AG09309 (cell line): Measurements from ENCODE around the gene NDUFS3.

Source experiments
- DNase-seq: peaks from one replicate; pipeline ENCODE4 v3.0.0-alpha.2; 2010; ENCODE audit warnings: low read depth
- H3K4me3 ChIP-seq: 2 replicates; pipeline ENCODE4 v1.5.1; 2011; ENCODE audit warnings: mild to moderate bottlenecking, low read depth, low read length, moderate library complexity; ENCODE audit not compliant: control insufficient read depth
- TF ChIP-seq, protein P1 (sequence below): IDR thresholded peaks from 2 replicates; pipeline ENCODE4 v1.5.1; 2011; ENCODE audit warnings: mild to moderate bottlenecking, low read depth, low read length, inconsistent platforms; ENCODE audit not compliant: insufficient read depth, control insufficient read depth; ENCODE audit errors: missing control alignments

Gene NDUFS3

DNA sequence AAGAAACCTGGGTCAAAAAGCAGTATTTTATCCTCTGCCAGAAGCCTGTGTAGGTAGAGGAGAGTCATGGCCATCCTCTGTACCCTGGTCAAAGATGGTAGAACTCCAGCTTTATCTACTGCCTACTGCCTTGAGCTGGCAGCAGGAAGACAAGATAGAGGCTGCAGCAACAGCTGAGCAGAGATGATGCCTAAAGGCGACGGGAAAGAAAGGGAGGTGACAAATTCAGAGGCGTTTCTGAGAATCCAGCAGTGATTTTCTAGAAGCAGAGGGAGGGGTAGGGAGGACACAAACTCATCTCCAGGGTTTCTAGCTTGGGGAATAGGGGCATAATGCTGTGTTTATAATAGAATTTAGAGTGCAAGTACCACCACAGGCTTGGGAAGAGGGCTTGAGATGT, 30.8 kb downstream of the NDUFS3 start:
- no peak overlapping the region for H3K4me3 ChIP-seq
- TF ChIP-seq, protein P1, sequence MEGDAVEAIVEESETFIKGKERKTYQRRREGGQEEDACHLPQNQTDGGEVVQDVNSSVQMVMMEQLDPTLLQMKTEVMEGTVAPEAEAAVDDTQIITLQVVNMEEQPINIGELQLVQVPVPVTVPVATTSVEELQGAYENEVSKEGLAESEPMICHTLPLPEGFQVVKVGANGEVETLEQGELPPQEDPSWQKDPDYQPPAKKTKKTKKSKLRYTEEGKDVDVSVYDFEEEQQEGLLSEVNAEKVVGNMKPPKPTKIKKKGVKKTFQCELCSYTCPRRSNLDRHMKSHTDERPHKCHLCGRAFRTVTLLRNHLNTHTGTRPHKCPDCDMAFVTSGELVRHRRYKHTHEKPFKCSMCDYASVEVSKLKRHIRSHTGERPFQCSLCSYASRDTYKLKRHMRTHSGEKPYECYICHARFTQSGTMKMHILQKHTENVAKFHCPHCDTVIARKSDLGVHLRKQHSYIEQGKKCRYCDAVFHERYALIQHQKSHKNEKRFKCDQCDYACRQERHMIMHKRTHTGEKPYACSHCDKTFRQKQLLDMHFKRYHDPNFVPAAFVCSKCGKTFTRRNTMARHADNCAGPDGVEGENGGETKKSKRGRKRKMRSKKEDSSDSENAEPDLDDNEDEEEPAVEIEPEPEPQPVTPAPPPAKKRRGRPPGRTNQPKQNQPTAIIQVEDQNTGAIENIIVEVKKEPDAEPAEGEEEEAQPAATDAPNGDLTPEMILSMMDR: no peak
- DNase-seq: no peak

DNA sequence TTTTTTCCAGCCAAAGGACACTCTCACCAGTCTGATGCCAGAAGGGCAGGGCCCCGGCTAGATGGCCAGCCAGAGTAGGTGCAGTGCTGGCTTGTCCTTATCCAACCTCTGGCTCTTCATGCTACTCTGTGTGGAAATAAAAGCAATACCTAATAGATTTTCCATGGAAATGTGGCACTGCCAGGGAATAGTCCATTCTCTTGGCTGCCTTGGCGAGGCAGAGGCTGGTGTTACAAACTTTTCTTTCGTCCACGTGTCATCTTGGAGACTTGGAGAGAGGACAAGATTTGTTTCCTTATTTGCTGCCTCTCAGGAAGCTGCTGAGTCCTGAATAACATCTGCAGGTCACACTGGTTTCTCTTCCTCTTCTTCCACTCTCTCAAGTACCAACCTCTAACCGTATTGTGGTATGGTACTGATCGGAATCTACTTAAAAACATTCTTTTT, 32.5 kb downstream of the NDUFS3 start:
- TF ChIP-seq, protein P1: no peak
- H3K4me3 ChIP-seq: no peak overlapping the region
- no peak for DNase-seq

DNA sequence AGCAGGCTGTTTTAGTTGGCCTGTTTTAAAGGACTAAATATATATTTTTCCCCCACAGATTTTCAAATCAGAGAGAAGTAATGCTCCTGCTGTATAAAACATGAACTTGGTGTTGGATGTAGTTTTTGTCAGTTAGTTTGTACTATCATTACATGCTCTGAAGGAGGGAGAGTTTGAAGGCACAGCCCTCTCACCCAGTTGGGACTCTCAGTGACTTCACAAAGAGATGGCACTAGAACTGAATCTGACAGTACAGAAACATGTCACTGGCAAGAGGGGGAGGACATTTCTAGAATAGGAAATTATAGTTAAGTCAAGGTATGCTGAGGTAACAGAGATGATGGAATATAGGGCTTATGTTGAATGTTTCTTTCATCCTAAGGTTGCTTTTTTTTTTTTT, 36.4 kb downstream of the NDUFS3 start:
- TF ChIP-seq, protein P1: no peak
- no peak overlapping the region for H3K4me3 ChIP-seq
- DNase-seq: no peak

- no peak overlapping the region for H3K4me3 ChIP-seq
- TF ChIP-seq, protein P1: peak; percentile 99
- peak; percentile 61 for DNase-seq
These were observed 38.0 kb downstream of the NDUFS3 start for GRCh38 chr11:47616726-47617416.

- no peak overlapping the region for H3K4me3 ChIP-seq
- peak; percentile 56 for DNase-seq
- TF ChIP-seq, protein P1: no peak
These were observed 38.5 kb downstream of the NDUFS3 start for GRCh38 chr11:47617417-47617809.

- DNase-seq: no peak
- TF ChIP-seq, protein P1: no peak
- H3K4me3 ChIP-seq: no peak overlapping the region
These were observed 42.0 kb downstream of the NDUFS3 start for GRCh38 chr11:47620836-47621378.

DNA sequence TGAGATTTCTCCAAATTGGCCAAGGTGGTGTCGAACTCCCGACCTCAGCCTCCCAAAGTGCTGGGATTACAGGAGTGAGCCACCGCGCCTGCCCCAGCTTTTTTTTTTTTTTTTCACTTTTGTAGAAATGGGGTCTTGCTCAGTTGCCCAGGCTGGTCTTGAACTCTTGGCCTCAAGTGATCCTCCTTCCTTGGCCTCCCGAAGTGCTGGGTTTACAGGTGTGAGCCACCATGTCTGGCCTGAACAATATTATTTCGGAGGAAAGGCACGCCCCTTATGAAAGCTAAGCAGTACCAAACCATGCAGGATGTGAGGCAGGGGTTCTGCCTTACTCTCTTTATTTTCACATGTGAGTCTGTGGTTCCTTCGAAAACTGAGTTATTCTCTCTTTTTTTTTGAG, 47.4 kb downstream of the NDUFS3 start:
- DNase-seq: no peak
- TF ChIP-seq, protein P1: no peak
- no peak overlapping the region for H3K4me3 ChIP-seq
